HG03521 (cell line): ENCODE data around the gene LYRM4.
A peak's percentile ranks its signal among the peaks of the same experiment; 100 is the strongest.

Experiments used
- ATAC-seq: cut with Tn5 transposase; IDR thresholded peaks from one replicate; pipeline ENCODE4 v1.9.1; 2021; ENCODE audit warnings: mild to moderate bottlenecking, moderate library complexity; ENCODE audit not compliant: unreplicated experiment

Gene LYRM4

DNA sequence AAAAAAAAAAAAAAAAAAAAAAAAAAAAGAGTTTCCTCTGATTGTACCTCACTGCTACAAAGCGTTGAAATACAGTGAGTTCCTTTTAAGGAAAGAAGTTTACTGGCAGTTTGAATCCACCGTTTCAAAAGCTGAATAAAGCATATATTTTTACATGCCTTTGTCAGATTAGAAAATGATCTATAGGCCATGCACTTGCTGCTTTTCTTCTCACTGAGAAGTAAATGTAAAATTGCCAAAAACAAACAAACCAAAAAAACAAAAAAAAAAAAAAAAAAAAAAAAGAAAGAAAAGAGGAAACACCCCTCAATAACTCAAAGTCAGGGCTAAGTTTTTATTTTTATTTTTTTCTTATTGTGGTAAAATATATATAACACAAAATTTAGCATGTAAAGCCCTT is 81.9 kb downstream of the LYRM4 start:
- no peak for ATAC-seq

DNA sequence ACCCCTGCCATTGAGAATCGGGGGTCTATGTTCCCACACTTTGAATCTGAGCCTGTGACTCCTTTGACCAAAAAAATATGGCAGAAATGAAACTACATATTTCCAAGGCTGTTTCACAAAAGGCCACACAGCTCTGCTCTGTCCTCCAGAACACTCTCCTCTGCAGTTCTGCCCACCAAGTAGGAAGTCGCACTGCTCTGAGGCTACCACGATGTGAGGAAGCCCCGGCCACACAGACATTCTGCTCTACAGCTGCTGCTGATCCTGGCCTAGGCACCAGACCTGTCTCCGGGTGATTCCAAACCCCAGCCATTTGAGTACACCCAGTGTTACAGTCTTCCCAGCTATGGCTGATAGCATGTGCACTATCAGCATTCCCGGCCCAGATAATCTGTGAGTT is 85.1 kb downstream of the LYRM4 start:
- no peak for ATAC-seq

- ATAC-seq = no peak
Observed at GRCh38 chr6:5174756-5175549, 85.8 kb downstream of the LYRM4 start.

GRCh38 chr6:5174244-5174643 is 86.5 kb downstream of the LYRM4 start:
- peak; percentile 91 for ATAC-seq

GRCh38 chr6:5173810-5174209 is 86.9 kb downstream of the LYRM4 start:
- ATAC-seq = peak; percentile 41

DNA sequence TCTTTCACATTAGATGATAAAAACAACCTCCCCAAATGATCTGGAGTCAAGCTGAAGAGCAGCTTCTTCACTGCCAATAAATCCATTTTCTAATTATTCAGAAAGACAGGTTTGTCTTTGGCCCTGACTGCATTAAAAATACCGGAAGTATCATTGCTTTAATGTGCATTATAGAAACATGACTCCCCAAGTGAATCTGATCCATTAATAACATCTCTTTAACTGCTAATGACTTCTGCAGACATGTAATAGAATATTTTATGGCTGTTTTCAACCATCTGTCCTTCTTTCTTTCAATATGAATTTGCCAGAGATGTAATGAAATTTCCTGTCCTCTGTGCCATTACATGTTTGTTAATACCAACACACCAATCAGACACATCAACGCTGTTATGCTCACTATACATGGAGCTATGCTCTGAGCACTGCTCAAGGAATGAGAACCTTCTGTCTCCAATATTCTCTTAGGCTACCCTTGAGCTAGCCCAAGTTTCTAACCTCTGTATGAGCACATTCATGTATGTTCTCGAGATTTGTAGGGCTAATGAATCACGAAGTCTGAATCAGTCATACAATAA is 87.8 kb downstream of the LYRM4 start:
- no peak for ATAC-seq

DNA sequence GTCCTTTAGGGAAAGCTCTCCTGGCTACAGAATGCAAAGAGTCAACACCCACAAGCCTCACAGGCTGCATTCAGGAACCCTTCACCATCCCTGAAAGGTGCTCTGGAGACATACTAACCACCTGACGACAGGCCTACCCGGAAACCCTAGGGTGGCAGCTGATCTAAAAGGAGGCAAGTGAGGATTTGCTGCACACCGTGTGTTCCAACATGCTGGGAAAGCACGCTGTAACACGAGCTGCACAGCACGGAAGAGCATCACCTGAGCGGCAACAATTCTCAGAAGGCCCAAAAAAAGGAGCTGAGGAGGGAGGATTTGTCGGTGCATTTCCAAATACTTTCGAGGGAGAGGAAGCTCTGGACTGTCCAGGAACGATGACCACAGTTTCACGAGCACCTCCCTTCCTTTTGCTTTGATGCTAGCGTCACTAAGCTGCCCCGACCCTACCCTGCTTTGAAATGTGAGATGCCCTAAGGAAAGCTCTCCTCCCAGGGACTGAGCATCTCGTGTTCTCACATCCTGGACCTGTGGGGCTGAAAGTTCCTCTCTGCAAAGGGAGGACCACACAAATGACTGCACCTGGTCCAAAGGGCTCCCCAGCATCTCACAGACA is 88.6 kb downstream of the LYRM4 start:
- no peak for ATAC-seq

- no peak for ATAC-seq
Observed at GRCh38 chr6:5167501-5167900, 93.2 kb downstream of the LYRM4 start.

- ATAC-seq = no peak
Observed at GRCh38 chr6:5164092-5164491, 96.7 kb downstream of the LYRM4 start.

DNA sequence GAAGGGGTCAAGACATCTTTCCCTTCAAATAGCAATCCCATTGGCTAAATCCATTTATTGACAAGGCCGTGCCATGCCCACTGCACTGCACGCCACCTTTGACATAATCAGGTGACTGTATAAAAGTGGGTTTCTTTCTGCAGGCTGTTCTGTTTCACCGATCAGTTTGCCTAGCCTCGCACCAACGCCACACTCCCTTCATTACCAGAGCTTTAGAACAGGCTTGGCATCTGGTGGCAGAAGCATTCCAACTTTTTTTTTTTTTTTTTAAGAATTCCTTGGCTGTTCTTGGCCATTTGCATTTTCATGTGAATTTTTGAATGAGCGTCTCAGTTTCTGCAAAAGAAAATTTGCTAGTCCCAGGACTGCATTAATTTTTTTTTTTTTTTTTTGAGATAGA is 97.5 kb downstream of the LYRM4 start:
- no peak for ATAC-seq

DNA sequence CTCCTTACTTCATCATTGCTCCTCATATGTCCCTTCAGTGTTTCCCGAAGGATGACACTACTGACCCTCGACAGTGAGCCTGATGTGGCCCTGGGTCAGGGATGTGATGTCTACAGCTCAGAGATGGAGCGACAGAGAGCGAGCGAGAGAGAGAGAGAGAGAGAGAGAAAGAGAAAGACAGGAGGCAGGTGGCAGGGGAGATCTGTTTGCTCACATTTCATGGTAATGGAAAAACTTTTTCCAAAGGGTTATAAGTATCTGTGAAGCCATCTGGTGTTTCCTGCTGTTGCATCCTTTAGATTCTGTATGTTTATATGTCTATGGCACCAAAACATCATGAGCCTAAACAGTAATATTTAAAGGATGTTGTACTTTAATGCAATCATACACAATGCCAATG is 98.4 kb downstream of the LYRM4 start:
- ATAC-seq = no peak

GRCh38 chr6:5160206-5160605 is 100.5 kb downstream of the LYRM4 start:
- no peak for ATAC-seq

DNA sequence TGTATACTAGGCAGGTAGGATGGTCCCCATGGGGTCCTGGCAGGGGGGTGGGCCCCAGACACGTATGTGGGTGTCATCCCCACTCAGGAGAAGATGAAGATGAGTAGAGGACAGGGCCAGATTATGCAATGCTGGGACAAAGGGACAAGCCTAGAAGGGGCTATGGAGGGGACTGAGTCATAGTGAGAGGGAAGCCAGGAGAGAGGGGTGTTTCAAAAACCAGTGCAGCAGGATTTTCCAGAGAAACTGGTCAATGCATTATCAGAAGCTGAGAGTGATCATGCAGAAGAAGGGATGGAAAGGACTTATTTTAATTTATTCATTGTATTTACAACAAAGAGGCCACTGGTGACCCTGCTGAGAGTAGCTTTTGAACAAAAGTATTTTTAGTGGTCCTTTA is 101.6 kb downstream of the LYRM4 start:
- ATAC-seq = no peak

GRCh38 chr6:5158180-5158579 is 102.6 kb downstream of the LYRM4 start:
- ATAC-seq = no peak

DNA sequence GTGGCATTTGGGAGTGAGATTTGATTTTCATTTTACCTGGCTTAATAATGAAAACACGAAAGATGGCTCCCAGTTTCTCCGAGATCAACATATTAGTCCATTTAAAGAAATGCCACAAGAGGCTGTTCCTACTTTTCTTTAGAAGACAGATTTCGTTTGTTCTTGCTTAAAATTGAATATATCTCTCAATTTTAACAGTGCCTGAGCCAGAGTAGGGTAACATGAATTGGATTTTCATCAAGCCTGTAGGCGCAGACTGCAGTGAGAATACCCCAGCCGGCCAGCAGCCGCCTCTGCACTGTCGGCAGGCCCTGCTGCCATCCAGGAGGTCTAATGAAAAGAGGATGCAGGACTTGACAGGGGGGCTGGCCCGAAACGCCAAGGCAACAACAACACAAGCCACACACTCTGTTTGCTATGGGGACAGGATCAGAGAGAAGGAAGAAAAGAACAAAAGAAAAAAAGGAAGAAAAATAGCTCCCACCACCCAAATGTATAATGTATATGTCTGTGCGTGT is 103.1 kb downstream of the LYRM4 start:
- no peak for ATAC-seq

GRCh38 chr6:5156627-5157026 is 104.1 kb downstream of the LYRM4 start:
- ATAC-seq = no peak

DNA sequence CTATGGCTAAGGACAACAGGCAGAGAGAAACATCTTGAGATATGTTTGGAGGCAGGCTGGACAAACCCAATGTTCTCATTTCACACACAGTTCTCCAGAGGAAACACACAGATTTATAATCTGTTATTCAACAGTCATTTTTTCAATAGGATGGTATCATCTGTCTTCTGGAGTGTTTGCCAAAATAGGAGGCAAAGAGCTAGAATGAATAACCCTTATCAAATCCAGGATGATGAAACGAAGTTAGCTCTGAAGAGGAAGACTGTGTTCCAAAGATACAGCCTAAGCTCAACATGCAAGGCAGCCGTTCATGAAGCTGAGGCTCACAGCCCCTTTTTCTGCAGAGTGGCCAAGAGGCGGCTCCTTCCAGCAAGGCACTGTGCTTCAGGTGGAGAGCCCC is 104.8 kb downstream of the LYRM4 start:
- no peak for ATAC-seq

GRCh38 chr6:5153186-5153585 is 107.6 kb downstream of the LYRM4 start:
- no peak for ATAC-seq

DNA sequence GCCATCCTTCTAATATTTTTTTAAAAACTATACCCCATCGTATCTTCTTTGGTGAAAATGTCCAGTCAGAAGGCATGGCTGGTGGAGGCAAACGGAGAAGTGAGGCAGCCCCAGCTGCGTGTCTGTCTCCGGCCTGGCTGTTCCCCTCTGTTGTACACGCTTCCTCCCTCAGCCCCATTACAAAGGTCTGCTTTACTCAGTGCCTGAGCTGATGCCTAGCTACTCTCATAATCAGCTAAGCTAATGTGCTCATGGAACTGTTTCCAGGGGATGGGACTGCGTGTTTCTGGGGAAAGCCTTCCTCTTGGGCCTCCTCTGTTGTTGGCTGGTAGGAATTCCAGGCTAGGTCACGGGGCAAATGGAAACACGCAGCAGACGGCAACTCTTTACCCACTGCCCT is 108.3 kb downstream of the LYRM4 start:
- ATAC-seq = no peak

DNA sequence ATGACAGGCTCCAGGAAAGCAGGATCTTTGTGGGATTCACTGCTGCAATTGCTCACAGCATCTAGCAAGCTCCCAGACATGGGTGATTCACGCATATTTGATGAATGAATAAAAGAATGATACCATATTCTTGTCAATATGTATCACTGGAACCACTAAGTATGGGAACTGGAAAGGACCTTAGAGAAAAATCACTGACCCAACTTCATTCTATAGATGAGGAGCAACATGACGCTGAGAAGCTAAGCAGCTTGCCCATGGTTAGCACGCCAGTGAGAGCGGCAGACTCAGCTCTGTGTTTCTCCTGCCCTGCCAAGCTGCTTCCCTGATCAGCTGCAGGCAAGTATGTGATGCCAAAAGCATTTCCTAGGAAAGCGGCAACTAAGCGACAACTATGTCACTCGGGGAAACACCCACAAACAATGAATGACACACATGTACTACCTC is 108.8 kb downstream of the LYRM4 start:
- ATAC-seq = no peak

DNA sequence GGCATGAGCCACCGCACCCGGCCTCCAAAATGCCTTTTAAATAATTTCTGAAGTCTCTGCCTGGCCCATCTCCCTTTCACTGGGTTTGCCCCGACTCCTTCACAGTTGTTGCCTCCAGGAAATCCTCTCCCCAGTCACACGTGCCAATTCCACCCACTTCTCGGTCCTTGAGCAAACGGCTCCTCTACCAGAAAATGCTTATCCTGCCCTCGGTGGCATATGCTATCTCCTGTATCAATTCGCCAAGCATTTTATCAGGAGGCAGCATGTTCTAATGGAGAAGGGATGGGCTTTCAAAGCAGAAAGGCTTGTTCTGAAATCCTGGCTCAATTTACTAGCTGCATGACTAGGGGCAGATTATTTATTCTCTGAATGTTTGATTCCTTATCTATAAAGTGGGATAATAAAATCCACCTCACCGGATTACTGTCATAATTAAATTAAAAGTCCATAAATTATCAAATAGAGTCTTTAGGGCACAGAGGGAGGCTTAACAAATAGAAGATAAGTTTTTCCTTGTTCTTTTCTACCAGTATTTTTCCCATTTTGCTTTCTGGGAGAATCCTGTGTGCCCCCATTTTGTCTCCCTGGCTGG is 109.3 kb downstream of the LYRM4 start:
- no peak for ATAC-seq
